WTC11 (cell line): ENCODE measurements around the gene ABHD3. TPM values are rescaled to one million over a fixed set of nuclear protein-coding genes. Genes with fewer than 3 reads are reported as not detected.
"Not testable (repeated sequence)": the region's sequence is repeated elsewhere in the genome, so short reads cannot be mapped to it uniquely, and the experiment has no call there.

Experiments used
- ATAC-seq: fragments of 200-7000 bp; cut with Tn5 transposase; 2 replicates; pipeline ENCODE4 v1.10.0; 2021; ENCODE audit warnings: mild to moderate bottlenecking, moderate library complexity
- CTCF ChIA-PET: fragments of 300-600 bp; sonication (Branson Sonifier 250); formaldehyde crosslinking; loops from one replicate; lab custom pipeline; 2021; ENCODE audit warnings: antibody characterized with exemption; lab: Charles Lee
- POLR2A ChIA-PET: fragments of 350-600 bp; sonication (Branson Sonifier 250); formaldehyde crosslinking; loops from one replicate; lab custom pipeline; 2021; ENCODE audit warnings: antibody characterized with exemption; lab: Charles Lee
- DNase-seq: peaks from one replicate; pipeline ENCODE4 v3.0.0; 2021; ENCODE audit warnings: low spot score
- H3K27ac Mint-ChIP-seq: 2 replicates; pipeline ENCODE4 v1.8.0; 2021; ENCODE audit warnings: mixed read lengths
- H3K27me3 Mint-ChIP-seq: 2 replicates; pipeline ENCODE4 v1.8.0; 2021; ENCODE audit warnings: low read depth, mild to moderate bottlenecking, moderate library complexity, mixed read lengths
- H3K36me3 Mint-ChIP-seq: 2 replicates; pipeline ENCODE4 v1.8.0; 2021; ENCODE audit warnings: mixed read lengths
- H3K4me1 Mint-ChIP-seq: 2 replicates; pipeline ENCODE4 v1.8.0; 2022; ENCODE audit warnings: mixed read lengths
- H3K4me3 Mint-ChIP-seq: 2 replicates; pipeline ENCODE4 v1.8.0; 2021; ENCODE audit warnings: mild to moderate bottlenecking, moderate library complexity, mixed read lengths
- H3K9me3 Mint-ChIP-seq: 2 replicates; pipeline ENCODE4 v1.8.0; 2021; ENCODE audit warnings: mixed read lengths
- EMX1 ChIP-seq: fragments of 250-450 bp; sonication (Bioruptor Pico); IDR thresholded peaks from 2 replicates; pipeline ENCODE4 v1.8.0; 2021; ENCODE audit warnings: mild to moderate bottlenecking
- ESRRA ChIP-seq: sonication (generic); formaldehyde crosslinking; IDR thresholded peaks from 2 replicates; pipeline ENCODE4 v1.8.1; 2022; ENCODE audit warnings: mild to moderate bottlenecking, missing genetic modification reagents, borderline replicate concordance
- FOXK1 ChIP-seq: sonication (generic); formaldehyde crosslinking; IDR thresholded peaks from 2 replicates; pipeline ENCODE4 v1.8.0; 2022; ENCODE audit warnings: mild to moderate bottlenecking, moderate library complexity, missing genetic modification reagents
- GTF2I ChIP-seq: fragments of 250-450 bp; sonication (Bioruptor Pico); conservative IDR thresholded peaks from 2 replicates; pipeline ENCODE4 v1.4.0; 2021; ENCODE audit warnings: mild to moderate bottlenecking
- IRF2 ChIP-seq: sonication (generic); formaldehyde crosslinking; IDR thresholded peaks from 2 replicates; pipeline ENCODE4 v1.8.0; 2022; ENCODE audit warnings: low read depth, missing genetic modification reagents, borderline replicate concordance
- NFATC4 ChIP-seq: fragments of 250-450 bp; sonication (Bioruptor Pico); IDR thresholded peaks from 2 replicates; pipeline ENCODE4 v1.9.0; 2021; ENCODE audit warnings: mild to moderate bottlenecking
- NFE2L1 ChIP-seq: sonication (generic); formaldehyde crosslinking; IDR thresholded peaks from 2 replicates; pipeline ENCODE4 v1.8.1; 2023; ENCODE audit warnings: missing genetic modification reagents
- NR3C1 ChIP-seq: sonication (generic); formaldehyde crosslinking; conservative IDR thresholded peaks from 2 replicates; pipeline ENCODE4 v1.8.1; 2023; ENCODE audit warnings: low read depth, mild to moderate bottlenecking, missing genetic modification reagents
- OVOL2 ChIP-seq: fragments of 250-450 bp; sonication (Bioruptor Pico); IDR thresholded peaks from 2 replicates; pipeline ENCODE4 v1.9.0; 2021; ENCODE audit warnings: mild to moderate bottlenecking, borderline replicate concordance
- SOX15 ChIP-seq: fragments of 250-450 bp; sonication (Bioruptor Pico); IDR thresholded peaks from 2 replicates; pipeline ENCODE4 v1.9.0; 2021; ENCODE audit warnings: mild to moderate bottlenecking
- TP53 ChIP-seq: sonication (generic); formaldehyde crosslinking; IDR thresholded peaks from 2 replicates; pipeline ENCODE4 v1.8.1; 2023; ENCODE audit warnings: mild to moderate bottlenecking, missing genetic modification reagents
- ZBTB21 ChIP-seq: sonication (generic); formaldehyde crosslinking; IDR thresholded peaks from 2 replicates; pipeline ENCODE4 v1.8.1; 2023; ENCODE audit warnings: mild to moderate bottlenecking, missing genetic modification reagents, borderline replicate concordance
- ZNF232 ChIP-seq: sonication (generic); formaldehyde crosslinking; IDR thresholded peaks from 2 replicates; pipeline ENCODE4 v1.8.0; 2022; ENCODE audit warnings: mild to moderate bottlenecking, missing genetic modification reagents
- ZNF423 ChIP-seq: fragments of 250-450 bp; sonication (Bioruptor Pico); IDR thresholded peaks from 2 replicates; pipeline ENCODE4 v2.1.2; 2022; ENCODE audit warnings: mild to moderate bottlenecking, moderate library complexity
- total RNA-seq: library from RNA; stranded (reverse); gene quantifications from 3 replicates; pipeline ENCODE4 v1.2.3, GENCODE V29; 2021
- TF ChIP-seq, protein P1 (sequence below): sonication (generic); formaldehyde crosslinking; IDR thresholded peaks from 2 replicates; pipeline ENCODE4 v1.8.0; 2022; ENCODE audit warnings: mild to moderate bottlenecking, missing genetic modification reagents
- TF ChIP-seq, protein P2 (sequence below): fragments of 250-450 bp; sonication (Bioruptor Pico); IDR thresholded peaks from 2 replicates; pipeline ENCODE4 v1.9.0; 2021; ENCODE audit warnings: mild to moderate bottlenecking, borderline replicate concordance
- TF ChIP-seq, protein P3 (sequence below): sonication (generic); formaldehyde crosslinking; IDR thresholded peaks from 2 replicates; pipeline ENCODE4 v1.8.1; 2023; ENCODE audit warnings: mild to moderate bottlenecking, missing genetic modification reagents, moderate library complexity

Gene ABHD3
- total RNA-seq, 1 experiment from 2014 or later = 11.1 TPM

DNA sequence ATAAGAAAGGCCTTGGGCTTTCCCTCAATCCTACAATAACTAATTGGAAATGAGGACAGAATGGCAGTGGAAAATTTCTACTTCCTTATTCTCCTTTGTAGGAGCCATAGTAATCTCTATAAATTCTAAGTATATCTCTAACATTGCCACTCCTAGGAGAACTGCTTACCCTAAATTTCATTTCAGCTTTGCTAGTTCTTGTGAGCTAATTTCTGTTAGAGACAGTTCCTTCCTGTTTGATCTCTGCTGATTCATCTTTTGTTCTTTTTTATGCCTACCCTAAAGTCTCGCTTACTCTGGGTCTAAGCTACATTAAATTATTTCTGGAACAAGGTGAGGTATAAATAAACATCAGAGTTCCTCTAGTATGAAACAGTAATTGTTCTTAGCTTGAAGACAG, 25.7 kb downstream of the ABHD3 start:
- H3K4me3 Mint-ChIP-seq = no peak overlapping the region
- ChIA-PET CTCF (interaction anchor here (1.6 kb wide), 1 partner anchor 78 kb away, joined by 4 read pairs; the partner anchor contains the start of gene ESCO1), POLR2A (interaction anchor here (0.7 to 1.0 kb wide), 2 partner anchors 9 to 15 kb away, joined by 3 read pairs; no protein-coding TSS in a partner anchor)
- no peaks in the 10 kb centered on the region; the same call in 1 of the 2 replicates for H3K4me1 Mint-ChIP-seq
- H3K27ac Mint-ChIP-seq = no peak overlapping the region
- no peaks in the 10 kb centered on the region for H3K27me3 Mint-ChIP-seq
- no peak for ATAC-seq
- DNase-seq = no peak
- TF ChIP-seq, protein P1, sequence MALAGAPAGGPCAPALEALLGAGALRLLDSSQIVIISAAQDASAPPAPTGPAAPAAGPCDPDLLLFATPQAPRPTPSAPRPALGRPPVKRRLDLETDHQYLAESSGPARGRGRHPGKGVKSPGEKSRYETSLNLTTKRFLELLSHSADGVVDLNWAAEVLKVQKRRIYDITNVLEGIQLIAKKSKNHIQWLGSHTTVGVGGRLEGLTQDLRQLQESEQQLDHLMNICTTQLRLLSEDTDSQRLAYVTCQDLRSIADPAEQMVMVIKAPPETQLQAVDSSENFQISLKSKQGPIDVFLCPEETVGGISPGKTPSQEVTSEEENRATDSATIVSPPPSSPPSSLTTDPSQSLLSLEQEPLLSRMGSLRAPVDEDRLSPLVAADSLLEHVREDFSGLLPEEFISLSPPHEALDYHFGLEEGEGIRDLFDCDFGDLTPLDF (CRISPR knock-in tag) = no peak
- TF ChIP-seq, all 79 proteins: peak for 0
- Mint-ChIP-seq H3K9me3 (no peaks in the 10 kb centered on the region), H3K36me3 (no peaks in the 10 kb centered on the region)

DNA sequence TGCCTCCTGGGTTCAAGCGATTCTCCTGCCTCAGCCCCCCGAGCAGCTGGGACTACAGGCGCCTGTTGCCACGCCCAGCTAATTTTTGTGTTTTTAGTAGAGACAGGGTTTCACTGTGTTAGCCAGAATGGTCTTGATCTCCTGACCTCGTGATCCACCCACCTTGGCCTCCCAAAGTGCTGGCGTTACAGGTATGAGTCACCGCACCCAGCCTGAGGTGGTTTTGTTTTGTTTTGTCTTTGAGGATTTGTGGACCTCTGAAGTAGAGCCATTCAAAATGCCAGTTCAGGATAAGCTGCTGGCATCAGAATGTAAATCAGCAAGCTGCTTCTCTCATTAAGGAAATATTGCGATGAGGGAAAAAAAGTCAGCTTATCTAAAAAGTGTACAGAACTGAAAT, 29.2 kb downstream of the ABHD3 start:
- H3K36me3 Mint-ChIP-seq, DNase-seq, H3K4me3 Mint-ChIP-seq, H3K4me1 Mint-ChIP-seq, H3K9me3 Mint-ChIP-seq, H3K27me3 Mint-ChIP-seq, CTCF ChIA-PET, POLR2A ChIA-PET, ATAC-seq, H3K27ac Mint-ChIP-seq: not testable (repeated sequence)

DNA sequence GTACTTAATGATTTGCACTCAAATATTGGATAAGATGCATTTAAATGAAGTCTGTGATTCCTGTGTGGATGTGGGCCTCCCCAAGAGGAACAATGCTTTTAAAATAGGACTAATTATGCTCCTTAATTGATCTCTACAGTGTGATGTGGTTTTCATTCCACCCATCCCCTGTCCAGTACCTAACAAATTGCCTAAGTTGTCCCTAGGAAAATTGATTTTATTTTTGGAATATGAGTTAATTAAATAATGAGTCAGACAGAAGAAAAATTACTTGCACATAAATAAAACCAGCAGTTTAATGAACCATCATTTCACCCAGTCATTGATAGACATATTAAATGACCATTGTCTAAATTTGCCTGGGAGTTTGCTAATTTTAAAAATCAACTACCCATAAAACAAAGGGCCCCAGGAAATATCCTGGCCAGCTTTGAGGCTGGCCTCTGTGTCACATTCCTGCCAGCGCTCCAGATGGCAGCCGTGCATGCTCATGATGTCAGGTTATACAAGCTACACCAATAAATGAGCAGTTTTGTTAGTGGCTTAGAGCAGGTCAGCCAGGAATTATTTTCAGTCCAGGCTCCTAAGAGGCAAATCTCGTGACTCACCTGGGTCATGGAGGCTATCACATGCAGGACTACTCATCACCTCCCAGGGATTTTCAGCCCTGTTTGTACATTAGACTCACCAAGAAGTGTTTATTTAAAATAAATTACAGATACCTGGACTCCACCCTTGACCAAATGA, 31.9 kb downstream of the ABHD3 start:
- H3K36me3 Mint-ChIP-seq = no peaks in the 10 kb centered on the region
- ATAC-seq (no peak), DNase-seq (no peak)
- H3K27ac Mint-ChIP-seq = no peak overlapping the region
- no peak overlapping the region for H3K4me3 Mint-ChIP-seq
- CTCF ChIA-PET = no interaction called here
- peaks cover 6% of the 10 kb centered on the region; the same call in 1 of the 2 replicates for H3K4me1 Mint-ChIP-seq
- no peaks in the 10 kb centered on the region for H3K27me3 Mint-ChIP-seq
- H3K9me3 Mint-ChIP-seq = no peaks in the 10 kb centered on the region
- POLR2A ChIA-PET = no interaction called here
- TF ChIP-seq FOXK1 (CRISPR knock-in tag) = no peak
- TF ChIP-seq EMX1 (CRISPR knock-in tag) = no peak
- TF ChIP-seq, protein P2, sequence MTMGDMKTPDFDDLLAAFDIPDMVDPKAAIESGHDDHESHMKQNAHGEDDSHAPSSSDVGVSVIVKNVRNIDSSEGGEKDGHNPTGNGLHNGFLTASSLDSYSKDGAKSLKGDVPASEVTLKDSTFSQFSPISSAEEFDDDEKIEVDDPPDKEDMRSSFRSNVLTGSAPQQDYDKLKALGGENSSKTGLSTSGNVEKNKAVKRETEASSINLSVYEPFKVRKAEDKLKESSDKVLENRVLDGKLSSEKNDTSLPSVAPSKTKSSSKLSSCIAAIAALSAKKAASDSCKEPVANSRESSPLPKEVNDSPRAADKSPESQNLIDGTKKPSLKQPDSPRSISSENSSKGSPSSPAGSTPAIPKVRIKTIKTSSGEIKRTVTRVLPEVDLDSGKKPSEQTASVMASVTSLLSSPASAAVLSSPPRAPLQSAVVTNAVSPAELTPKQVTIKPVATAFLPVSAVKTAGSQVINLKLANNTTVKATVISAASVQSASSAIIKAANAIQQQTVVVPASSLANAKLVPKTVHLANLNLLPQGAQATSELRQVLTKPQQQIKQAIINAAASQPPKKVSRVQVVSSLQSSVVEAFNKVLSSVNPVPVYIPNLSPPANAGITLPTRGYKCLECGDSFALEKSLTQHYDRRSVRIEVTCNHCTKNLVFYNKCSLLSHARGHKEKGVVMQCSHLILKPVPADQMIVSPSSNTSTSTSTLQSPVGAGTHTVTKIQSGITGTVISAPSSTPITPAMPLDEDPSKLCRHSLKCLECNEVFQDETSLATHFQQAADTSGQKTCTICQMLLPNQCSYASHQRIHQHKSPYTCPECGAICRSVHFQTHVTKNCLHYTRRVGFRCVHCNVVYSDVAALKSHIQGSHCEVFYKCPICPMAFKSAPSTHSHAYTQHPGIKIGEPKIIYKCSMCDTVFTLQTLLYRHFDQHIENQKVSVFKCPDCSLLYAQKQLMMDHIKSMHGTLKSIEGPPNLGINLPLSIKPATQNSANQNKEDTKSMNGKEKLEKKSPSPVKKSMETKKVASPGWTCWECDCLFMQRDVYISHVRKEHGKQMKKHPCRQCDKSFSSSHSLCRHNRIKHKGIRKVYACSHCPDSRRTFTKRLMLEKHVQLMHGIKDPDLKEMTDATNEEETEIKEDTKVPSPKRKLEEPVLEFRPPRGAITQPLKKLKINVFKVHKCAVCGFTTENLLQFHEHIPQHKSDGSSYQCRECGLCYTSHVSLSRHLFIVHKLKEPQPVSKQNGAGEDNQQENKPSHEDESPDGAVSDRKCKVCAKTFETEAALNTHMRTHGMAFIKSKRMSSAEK (CRISPR knock-in tag) = no peak
- TF ChIP-seq IRF2 (CRISPR knock-in tag) = no peak
- TF ChIP-seq, protein P3, sequence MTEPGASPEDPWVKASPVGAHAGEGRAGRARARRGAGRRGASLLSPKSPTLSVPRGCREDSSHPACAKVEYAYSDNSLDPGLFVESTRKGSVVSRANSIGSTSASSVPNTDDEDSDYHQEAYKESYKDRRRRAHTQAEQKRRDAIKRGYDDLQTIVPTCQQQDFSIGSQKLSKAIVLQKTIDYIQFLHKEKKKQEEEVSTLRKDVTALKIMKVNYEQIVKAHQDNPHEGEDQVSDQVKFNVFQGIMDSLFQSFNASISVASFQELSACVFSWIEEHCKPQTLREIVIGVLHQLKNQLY (CRISPR knock-in tag) = no peak
- TF ChIP-seq OVOL2 (CRISPR knock-in tag) = no peak
- no peak for TF ChIP-seq TP53 (CRISPR knock-in tag)
- TF ChIP-seq NR3C1 (CRISPR knock-in tag) = no peak
- TF ChIP-seq NFE2L1 = no peak
- no peak for TF ChIP-seq ZBTB21 (CRISPR knock-in tag)
- no peak for TF ChIP-seq ZNF232 (CRISPR knock-in tag)
- TF ChIP-seq GTF2I (CRISPR knock-in tag) = no peak
- TF ChIP-seq NFATC4 (CRISPR knock-in tag) = no peak
- TF ChIP-seq SOX15 (CRISPR knock-in tag) = no peak
- TF ChIP-seq ESRRA = no peak
- no peak for TF ChIP-seq ZNF423 (CRISPR knock-in tag)
